ENCODE data around the gene VPS26C. TPM values are rescaled to one million over a fixed set of nuclear protein-coding genes. Genes with fewer than 3 reads are reported as not detected.

VPS26C gene
- total and polyA plus RNA-seq, 9 of the 15 experiments (the other 6 are each of a cell fraction or from before 2014, with no cell fraction given), result 32.8 to 48.7 (median 42.1) TPM

DNA sequence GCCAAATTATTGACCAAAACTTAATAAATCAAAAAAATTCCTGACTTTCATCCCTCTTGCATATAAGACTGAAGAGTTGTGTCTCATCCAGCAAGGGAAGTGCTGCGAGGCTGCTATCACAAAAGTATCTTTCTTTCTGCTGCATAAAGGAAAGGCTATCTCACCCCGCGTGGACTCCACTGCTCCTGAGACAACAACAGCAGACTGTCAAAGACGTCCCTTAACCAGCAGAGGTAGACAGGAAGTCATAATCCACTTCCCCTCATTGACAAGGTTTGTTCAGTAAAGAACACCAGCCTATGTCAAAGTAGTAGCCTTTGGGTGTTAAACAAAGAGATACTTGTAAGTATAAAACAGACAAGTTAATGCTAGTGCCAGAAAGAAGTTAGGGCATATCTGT, 29.4 kb downstream of the VPS26C start:
- H3K27me3 ChIP-seq (ENCODE audit: control insufficient read depth in 2 of 2, insufficient read depth in 2 of 2, low read length in 2 of 2), result no peaks in the 10 kb centered on the region
- H3K4me1 ChIP-seq (replicated peaks in 1 of 2; ENCODE audit: control insufficient read depth in 2 of 2, insufficient read depth in 2 of 2, low read length in 2 of 2), result peaks cover 0 to 3% of the 10 kb centered on the region in 2 experiments; a peak in 1 of 5 replicates
- intact Hi-C loops (cut with micrococcal nuclease) (no loop called here), in situ Hi-C loops (cut with MboI) (no loop called here)
- no peaks in the 10 kb centered on the region for H4K20me1 ChIP-seq (replicated peaks; ENCODE audit: control insufficient read depth, insufficient read depth, low read length)
- peak overlapping the region; percentile 2; the same call in 1 of the 3 replicates for H3K27ac ChIP-seq (ENCODE audit: extremely low read depth, low read depth, low read length)
- FAIRE-seq (no peak), ATAC-seq (peak; percentile 51; the same call in 2 of the 3 replicates), DNase-seq (ENCODE audit: extremely low read depth in 1 of 4, low spot score in 3 of 4) (no peak)
- ChIA-PET POLR2A (no interaction called here), CTCF (ENCODE audit: low intra/inter-chr PET ratio) (no interaction called here)
- no peak overlapping the region for H2AFZ ChIP-seq (ENCODE audit: low read depth, low read length)
- no peak overlapping the region for H3K4me3 ChIP-seq
- peaks cover 23% of the 10 kb centered on the region for H3K79me2 ChIP-seq (ENCODE audit: control insufficient read depth, insufficient read depth, low read length)
- H3K4me2 ChIP-seq (ENCODE audit: insufficient read depth, low read length), result no peak overlapping the region
- H3K9ac ChIP-seq (ENCODE audit: insufficient read depth in 1 of 2, low read depth in 2 of 2, low read length in 2 of 2), result no peak overlapping the region
- 41% methylated on average over 4 of the region's 4 CpGs for WGBS (ENCODE audit: insufficient coverage, low coverage, missing lambda C conversion rate)
- no peak for TF ChIP-seq HDAC6 (IDR thresholded peaks at IDR 0.05; ENCODE audit: low read depth, low read length)
- TF ChIP-seq, protein P1, sequence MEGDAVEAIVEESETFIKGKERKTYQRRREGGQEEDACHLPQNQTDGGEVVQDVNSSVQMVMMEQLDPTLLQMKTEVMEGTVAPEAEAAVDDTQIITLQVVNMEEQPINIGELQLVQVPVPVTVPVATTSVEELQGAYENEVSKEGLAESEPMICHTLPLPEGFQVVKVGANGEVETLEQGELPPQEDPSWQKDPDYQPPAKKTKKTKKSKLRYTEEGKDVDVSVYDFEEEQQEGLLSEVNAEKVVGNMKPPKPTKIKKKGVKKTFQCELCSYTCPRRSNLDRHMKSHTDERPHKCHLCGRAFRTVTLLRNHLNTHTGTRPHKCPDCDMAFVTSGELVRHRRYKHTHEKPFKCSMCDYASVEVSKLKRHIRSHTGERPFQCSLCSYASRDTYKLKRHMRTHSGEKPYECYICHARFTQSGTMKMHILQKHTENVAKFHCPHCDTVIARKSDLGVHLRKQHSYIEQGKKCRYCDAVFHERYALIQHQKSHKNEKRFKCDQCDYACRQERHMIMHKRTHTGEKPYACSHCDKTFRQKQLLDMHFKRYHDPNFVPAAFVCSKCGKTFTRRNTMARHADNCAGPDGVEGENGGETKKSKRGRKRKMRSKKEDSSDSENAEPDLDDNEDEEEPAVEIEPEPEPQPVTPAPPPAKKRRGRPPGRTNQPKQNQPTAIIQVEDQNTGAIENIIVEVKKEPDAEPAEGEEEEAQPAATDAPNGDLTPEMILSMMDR (IDR thresholded peaks at IDR 0.05 in 2 of 3, conservative IDR thresholded peaks at IDR 0.05 in 1 of 3; ENCODE audit: insufficient read depth in 2 of 3, low read depth in 1 of 3, low read length in 3 of 3), result peak in 1 of 3 experiments; percentile 19; a peak in 2 of 6 replicates
- BruUV-seq (replicated peaks), result no TSS peak
- no peaks in the 10 kb centered on the region for H3K9me3 ChIP-seq (replicated peaks; ENCODE audit: control insufficient read depth, insufficient read depth, low read depth, low read length)
- no peaks in the 10 kb centered on the region for H3K9me1 ChIP-seq (ENCODE audit: control insufficient read depth, insufficient read depth, low read length)
- H3K36me3 ChIP-seq (ENCODE audit: control insufficient read depth, insufficient read depth, low read length), result peaks cover 76% of the 10 kb centered on the region

DNA sequence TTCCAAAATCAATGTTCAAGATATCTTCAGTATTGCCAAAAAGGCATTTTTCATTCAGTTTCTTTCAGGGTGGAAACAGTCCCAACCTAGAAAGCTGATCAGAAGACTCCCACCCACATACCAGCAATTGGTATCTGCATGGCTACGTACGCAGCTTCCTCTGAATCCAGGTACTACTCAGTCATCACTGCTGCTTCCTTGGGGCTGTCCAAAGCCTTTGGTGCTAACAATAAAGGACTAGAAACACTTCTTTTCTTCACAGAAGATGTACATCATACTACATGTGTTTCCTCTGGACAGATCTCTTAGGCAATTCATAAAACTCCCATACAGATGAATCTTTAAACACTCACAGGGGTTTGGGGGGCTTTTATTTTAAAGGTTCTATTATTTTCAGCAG, 29.8 kb downstream of the VPS26C start:
- H3K79me2 ChIP-seq (ENCODE audit: control insufficient read depth, insufficient read depth, low read length), result peaks cover 19% of the 10 kb centered on the region

More for the DNA sequence above, 29.8 kb downstream of the VPS26C start:
- no peak overlapping the region; the same call in 2 of the 3 replicates for H3K27ac ChIP-seq (ENCODE audit: extremely low read depth, low read depth, low read length)
- no peak for ATAC-seq
- POLR2A ChIA-PET, result interaction anchor here (0.8 kb wide), 1 partner anchor 136 kb away, joined by 3 read pairs; no protein-coding TSS in a partner anchor
- H3K9me1 ChIP-seq (ENCODE audit: control insufficient read depth, insufficient read depth, low read length), result no peaks in the 10 kb centered on the region
- BruUV-seq (replicated peaks), result no TSS peak
- H3K36me3 ChIP-seq (ENCODE audit: control insufficient read depth, insufficient read depth, low read length), result peaks cover 81% of the 10 kb centered on the region
- H3K9ac ChIP-seq (ENCODE audit: insufficient read depth in 1 of 2, low read depth in 2 of 2, low read length in 2 of 2), result no peak overlapping the region
- no peaks in the 10 kb centered on the region for H3K27me3 ChIP-seq (ENCODE audit: control insufficient read depth in 2 of 2, insufficient read depth in 2 of 2, low read length in 2 of 2)
- TF ChIP-seq ZNF695 (CRISPR knock-in tag; IDR thresholded peaks at IDR 0.05) (no peak), DMBX1 (CRISPR knock-in tag; IDR thresholded peaks at IDR 0.05; ENCODE audit: borderline replicate concordance) (no peak), SPI1 (IDR thresholded peaks at IDR 0.05; ENCODE audit: borderline replicate concordance, low read depth, low read length) (no peak), BCL6 (CRISPR knock-in tag; IDR thresholded peaks at IDR 0.05) (no peak), TSC22D4 (tag; IDR thresholded peaks at IDR 0.05) (no peak)
- H4K20me1 ChIP-seq (replicated peaks; ENCODE audit: control insufficient read depth, insufficient read depth, low read length), result no peaks in the 10 kb centered on the region
- peaks cover 0 to 3% of the 10 kb centered on the region in 2 experiments; a peak in 1 of 5 replicates for H3K4me1 ChIP-seq (replicated peaks in 1 of 2; ENCODE audit: control insufficient read depth in 2 of 2, insufficient read depth in 2 of 2, low read length in 2 of 2)
- intact Hi-C loops (cut with micrococcal nuclease) (no loop called here), in situ Hi-C loops (cut with MboI) (no loop called here)
- H3K4me2 ChIP-seq (ENCODE audit: insufficient read depth, low read length), result no peak overlapping the region
- H3K4me3 ChIP-seq, result no peak overlapping the region
- no peak for FAIRE-seq
- DNase-seq (ENCODE audit: extremely low read depth in 1 of 4, low spot score in 3 of 4), result no peak
- CTCF ChIA-PET (ENCODE audit: low intra/inter-chr PET ratio), result no interaction called here
- H2AFZ ChIP-seq (ENCODE audit: low read depth, low read length), result no peak overlapping the region
- WGBS (ENCODE audit: insufficient coverage, low coverage, missing lambda C conversion rate), result 93% methylated on average over 2 of the region's 2 CpGs
- H3K9me3 ChIP-seq (replicated peaks; ENCODE audit: control insufficient read depth, insufficient read depth, low read depth, low read length), result no peaks in the 10 kb centered on the region

Data from K562 (cell line).